HepG2 (cell line): Measurements from ENCODE around the gene PSMG4. TPM values are rescaled to one million over a fixed set of nuclear protein-coding genes. Genes with fewer than 3 reads are reported as not detected.

Experiments used
- ATAC-seq: fragments of 200-7000 bp; cut with Tn5 transposase; 3 replicates; pipeline ENCODE4 v1.9.1; 2020; ENCODE audit warnings: mild to moderate bottlenecking, moderate library complexity
- BruUV-seq: library from RNA; stranded (reverse); fragments of 400-500 nt; replicated peaks from 2 replicates; lab custom pipeline; 2021; lab: Mats Ljungman, UMichigan
- CTCF ChIA-PET: fragments of 300-600 bp; formaldehyde crosslinking; extraction: SDS; loops from one replicate; lab custom pipeline; 2021; ENCODE audit warnings: low total read pairs, inconsistent platforms, low intra/inter-chr PET ratio; lab: Yijun Ruan, JAX
- POLR2A ChIA-PET: fragments of 350-600 bp; sonication (Branson Sonifier 250); formaldehyde crosslinking; loops from one replicate; lab custom pipeline; 2020; ENCODE audit warnings: antibody characterized with exemption, inconsistent platforms; lab: Yijun Ruan, JAX
- DNase-seq: peaks from one replicate; pipeline ENCODE4 v3.0.0-alpha.2; 2015; ENCODE audit warnings: low spot score
- FAIRE-seq: peaks from 3 replicates; lab custom pipeline; 2011; peaks lifted over from hg19 to GRCh38; lab: Jason Lieb, UNC
- H2AFZ ChIP-seq: one replicate; pipeline ENCODE4 v1.6.1; 2011; ENCODE audit warnings: low read length, inconsistent platforms
- H3K27ac ChIP-seq: fragments of 300-600 bp; 3 replicates; pipeline ENCODE4 v1.8.0; 2011; ENCODE audit warnings: mixed run types, mild to moderate bottlenecking, mixed read lengths, low read length, inconsistent platforms; ENCODE audit not compliant: insufficient read depth; ENCODE audit errors: extremely low read length
- H3K27me3 ChIP-seq, 2 experiments: fragments of 200-600 bp in 1 of 2; 2 replicates in 1 of 2; 3 replicates in 1 of 2; pipeline versions ENCODE4 v1.6.0 to v1.8.0; 2011; ENCODE audit warnings: low read length in 2 of 2, mild to moderate bottlenecking in 2 of 2, moderate library complexity in 2 of 2, inconsistent platforms in 1 of 2; ENCODE audit not compliant: insufficient read depth in 2 of 2, control insufficient read depth in 1 of 2
- H3K36me3 ChIP-seq, 2 experiments: fragments of 200-600 bp in 1 of 2; replicated peaks in 1 of 2; 2 replicates in 1 of 2; 3 replicates in 1 of 2; pipeline versions ENCODE4 v1.5.1 to v1.8.0; 2011; ENCODE audit warnings: low read length in 2 of 2, inconsistent platforms in 1 of 2; ENCODE audit not compliant: insufficient read depth in 2 of 2, control insufficient read depth in 1 of 2
- H3K4me1 ChIP-seq: 2 replicates; pipeline ENCODE4 v1.5.1; 2012; ENCODE audit warnings: low read length, inconsistent platforms; ENCODE audit not compliant: insufficient read depth
- H3K4me2 ChIP-seq: 2 replicates; pipeline ENCODE4 v1.6.0; 2011; ENCODE audit warnings: low read depth, low read length, inconsistent platforms
- H3K4me3 ChIP-seq, 3 experiments: fragments of 200-600 bp in 1 of 3; sonication (generic), shearing (Covaris generic) in 1 of 3; replicated peaks in 1 of 3; 2 replicates each; pipeline ENCODE4 v1.5.1; 2011 to 2016; ENCODE audit warnings: low read length in 3 of 3, inconsistent platforms in 2 of 3, low read depth in 2 of 3, mild to moderate bottlenecking in 2 of 3, control low read depth in 1 of 3, mixed read lengths in 1 of 3; ENCODE audit not compliant: insufficient read depth in 1 of 3
- H3K79me2 ChIP-seq: one replicate; pipeline ENCODE4 v1.6.1; 2011; ENCODE audit warnings: low read length, inconsistent platforms; ENCODE audit not compliant: insufficient read depth
- H3K9ac ChIP-seq: 2 replicates; pipeline ENCODE4 v1.6.0; 2011; ENCODE audit warnings: mild to moderate bottlenecking, low read depth, low read length, inconsistent platforms; ENCODE audit not compliant: insufficient read depth
- H3K9me3 ChIP-seq: 2 replicates; pipeline ENCODE4 v1.5.1; 2012; ENCODE audit warnings: mild to moderate bottlenecking, low read length
- H4K20me1 ChIP-seq: 2 replicates; pipeline ENCODE4 v1.6.0; 2011; ENCODE audit warnings: inconsistent platforms, mild to moderate bottlenecking, low read length, moderate library complexity; ENCODE audit not compliant: insufficient read depth
- AGO2 ChIP-seq: fragments of 200-400 bp; formaldehyde crosslinking; optimal IDR thresholded peaks from 2 replicates; pipeline ENCODE3; 2017; ENCODE audit warnings: mild to moderate bottlenecking, low read depth, low read length, moderate library complexity
- AKNA ChIP-seq: sonication (generic); formaldehyde crosslinking; IDR thresholded peaks from 2 replicates; pipeline ENCODE4 v1.4.0; 2020; ENCODE audit warnings: missing genetic modification reagents, borderline replicate concordance
- RBM22 ChIP-seq: fragments of 200-400 bp; formaldehyde crosslinking; optimal IDR thresholded peaks from 2 replicates; pipeline ENCODE3; 2017; ENCODE audit warnings: mild to moderate bottlenecking, low read length, moderate library complexity
- ZNF230 ChIP-seq: sonication (generic); formaldehyde crosslinking; IDR thresholded peaks from 2 replicates; pipeline ENCODE4 v1.4.0; 2020; ENCODE audit warnings: mild to moderate bottlenecking, missing genetic modification reagents
- WGBS: methylation state at CpG from one replicate; pipeline ENCODE4 v1.1.6; 2017; ENCODE audit warnings: low lambda C conversion rate; 5-methylcytosine and 5-hydroxymethylcytosine counted together
- in situ Hi-C: cut with HindIII; loops from 2 replicates; pipeline ENCODE4 v1.10.0; 2017; ENCODE audit warnings: low pct_unique_long_range_greater_than_20kb; ENCODE audit not compliant: extremely low pct_ligation_motif_present
- intact Hi-C: fragments of 100-400 bp; cut with micrococcal nuclease; formaldehyde crosslinking; loops from one replicate; pipeline ENCODE4 v1.10.0; 2022; ENCODE audit not compliant: unreplicated experiment
- polyA plus RNA-seq, 8 experiments: library from polyadenylated mRNA; depleted of rRNA in 3 of 8; stranded (reverse) in 7 of 8; unstranded in 1 of 8; fragments of >200 nt; fragmentation: Illumina TruSeq in 4 of 8; extraction: Trizol in 4 of 8; gene quantifications; 2 replicates each; pipeline versions ENCODE4 v1.2.1 to v1.2.3, GENCODE V29; 2011 to 2016; ENCODE audit warnings: low read depth in 4 of 8, missing spikeins in 1 of 8, mixed read lengths in 1 of 8; ENCODE audit not compliant: insufficient read depth in 1 of 8
- total RNA-seq, 5 experiments: library from RNA; depleted of rRNA; stranded (reverse); fragments of >200 nt; fragmentation: Illumina TruSeq; extraction: Trizol; gene quantifications; 2 replicates each; pipeline ENCODE4 v1.2.3, GENCODE V29; 2016; ENCODE audit warnings: low read depth in 1 of 5

PSMG4 gene
- total and polyA plus RNA-seq, 2 of the 13 experiments (the other 11 are each of a cell fraction or from before 2014, with no cell fraction given), result 28.5 to 32.8 TPM

- ATAC-seq, result no peak
- H3K36me3 ChIP-seq, result peaks cover 29 to 66% of the 10 kb centered on the region in 2 experiments
Measured at GRCh38 chr6:3267162-3267561, 8.4 kb downstream of the PSMG4 start.

More at GRCh38 chr6:3267162-3267561, 8.4 kb downstream of the PSMG4 start:
- TF ChIP-seq ZNF230 (CRISPR knock-in tag) (no peak), RBM22 (peak; percentile 77), AKNA (0 out of 2 replicates have a peak, but pooled peaks have one; percentile 34), AGO2 (peak; percentile 53)
- 93% methylated on average over 5 of the region's 5 CpGs for WGBS
- Histone ChIP-seq H3K79me2 (peaks cover 21% of the 10 kb centered on the region), H3K9ac (no peak overlapping the region), H2AFZ (no peak overlapping the region), H3K27ac (no peak overlapping the region), H3K4me1 (peaks cover 9% of the 10 kb centered on the region), H4K20me1 (peaks cover 10% of the 10 kb centered on the region), H3K4me2 (no peak overlapping the region), H3K9me3 (no peaks in the 10 kb centered on the region), H3K27me3 (no peaks in the 10 kb centered on the region), H3K4me3 (no peak overlapping the region)
- FAIRE-seq (no peak), DNase-seq (no peak)
- no TSS peak for BruUV-seq
- CTCF ChIA-PET, result no interaction called here
- intact Hi-C loops, result no loop called here
- in situ Hi-C loops, result no loop called here
- POLR2A ChIA-PET, result interaction anchor here (1.0 kb wide), 1 partner anchor 9 kb away, joined by 3 read pairs; no protein-coding TSS in a partner anchor
